Esophagus muscularis mucosa (tissue), 4 donors: ENCODE data around the gene ARL8B. TPM values are rescaled to one million over a fixed set of nuclear protein-coding genes. Genes with fewer than 3 reads are reported as not detected.

ENCODE experiments used
- DNase-seq: peaks from one replicate; pipeline ENCODE4 v3.0.0-alpha.2; 2017; ENCODE audit errors: extremely low spot score
- H3K27ac ChIP-seq, 4 donors: fragments of 200-600 bp; sonication (generic); replicated peaks in 1 of 4; 1 replicate in 3 of 4; 2 replicates in 1 of 4; pipeline ENCODE4 v1.5.1; 2016 to 2019; ENCODE audit warnings: mild to moderate bottlenecking in 1 of 4
- H3K27me3 ChIP-seq, 4 donors: fragments of 200-600 bp; sonication (generic); one replicate each; pipeline versions ENCODE4 v1.5.1 to v1.6.0; 2016 to 2019
- H3K36me3 ChIP-seq, 4 donors: fragments of 200-600 bp; sonication (generic); one replicate each; pipeline ENCODE4 v1.5.1; 2016 to 2019
- H3K4me1 ChIP-seq, 4 donors: fragments of 200-600 bp; sonication (generic); one replicate each; pipeline ENCODE4 v1.5.1; 2016 to 2019
- H3K4me3 ChIP-seq, 4 donors: fragments of 200-600 bp; sonication (generic); 1 replicate in 2 of 4; 2 replicates in 2 of 4; pipeline ENCODE4 v1.5.1; 2016 to 2019; ENCODE audit warnings: mild to moderate bottlenecking in 4 of 4, moderate library complexity in 1 of 4
- H3K9me3 ChIP-seq, 4 donors: fragments of 200-600 bp; sonication (generic); 1 replicate in 3 of 4; 2 replicates in 1 of 4; pipeline ENCODE4 v1.5.1; 2016 to 2019
- EP300 ChIP-seq: sonication (generic); formaldehyde crosslinking; IDR thresholded peaks from one replicate; pipeline ENCODE4 v1.6.1; 2017; ENCODE audit warnings: antibody characterized with exemption
- POLR2A ChIP-seq: fragments of 450-650 bp; IDR thresholded peaks from one replicate; pipeline ENCODE4 v1.6.1; 2017; ENCODE audit warnings: antibody characterized with exemption, moderate library complexity, mild to moderate bottlenecking, low read depth
- POLR2AphosphoS5 ChIP-seq, 2 donors: sonication (generic); formaldehyde crosslinking; IDR thresholded peaks; one replicate each; pipeline ENCODE4 v1.6.1; 2017; ENCODE audit warnings: antibody characterized with exemption in 2 of 2
- WGBS: methylation state at CpG from one replicate; pipeline ENCODE4 v1.1.5; 2018; 5-methylcytosine and 5-hydroxymethylcytosine counted together
- intact Hi-C: fragments of 100-400 bp; cut with DNase I; formaldehyde crosslinking; loops from one replicate; pipeline ENCODE4 v1.15.1; 2023
- total RNA-seq, 4 donors: library from RNA; depleted of rRNA; stranded (reverse); fragments of >200 nt; gene quantifications; one replicate each; pipeline versions ENCODE4 v1.1.0 to v1.2.1, GENCODE V29; 2016
- TF ChIP-seq, protein P1 (sequence below), 3 experiments: fragments of 200-600 bp in 2 of 3; fragments of 450-650 bp in 1 of 3; sonication (generic) in 2 of 3; IDR thresholded peaks; one replicate each; pipeline ENCODE4 v1.5.1; 2017 to 2019; ENCODE audit warnings: antibody characterized with exemption in 3 of 3, mild to moderate bottlenecking in 2 of 3, moderate library complexity in 1 of 3

ARL8B gene
- total RNA-seq, 4 donors from 2014 or later, result 40.6 to 47.1 (median 43.8) TPM

- no peak for DNase-seq
- Histone ChIP-seq H3K9me3 (no peaks in the 10 kb centered on the region), H3K36me3 (peaks cover 0 to 4% (median 0%) of the 10 kb centered on the region in 4 donors), H3K4me1 (peaks cover 36 to 88% (median 69%) of the 10 kb centered on the region in 4 donors), H3K27me3 (no peaks in the 10 kb centered on the region), H3K4me3 (no peak overlapping the region), H3K27ac (peak overlapping the region in 1 of 4 donors; percentile 23)
- intact Hi-C loops, result no loop called here
- WGBS, result 46% methylated on average over 5 of the region's 5 CpGs
- TF ChIP-seq POLR2AphosphoS5 (IDR thresholded peaks at IDR 0.05) (no peak), EP300 (no peak), POLR2A (no peak)
- TF ChIP-seq, protein P1, sequence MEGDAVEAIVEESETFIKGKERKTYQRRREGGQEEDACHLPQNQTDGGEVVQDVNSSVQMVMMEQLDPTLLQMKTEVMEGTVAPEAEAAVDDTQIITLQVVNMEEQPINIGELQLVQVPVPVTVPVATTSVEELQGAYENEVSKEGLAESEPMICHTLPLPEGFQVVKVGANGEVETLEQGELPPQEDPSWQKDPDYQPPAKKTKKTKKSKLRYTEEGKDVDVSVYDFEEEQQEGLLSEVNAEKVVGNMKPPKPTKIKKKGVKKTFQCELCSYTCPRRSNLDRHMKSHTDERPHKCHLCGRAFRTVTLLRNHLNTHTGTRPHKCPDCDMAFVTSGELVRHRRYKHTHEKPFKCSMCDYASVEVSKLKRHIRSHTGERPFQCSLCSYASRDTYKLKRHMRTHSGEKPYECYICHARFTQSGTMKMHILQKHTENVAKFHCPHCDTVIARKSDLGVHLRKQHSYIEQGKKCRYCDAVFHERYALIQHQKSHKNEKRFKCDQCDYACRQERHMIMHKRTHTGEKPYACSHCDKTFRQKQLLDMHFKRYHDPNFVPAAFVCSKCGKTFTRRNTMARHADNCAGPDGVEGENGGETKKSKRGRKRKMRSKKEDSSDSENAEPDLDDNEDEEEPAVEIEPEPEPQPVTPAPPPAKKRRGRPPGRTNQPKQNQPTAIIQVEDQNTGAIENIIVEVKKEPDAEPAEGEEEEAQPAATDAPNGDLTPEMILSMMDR (IDR thresholded peaks at IDR 0.05), result no peak
Observed at GRCh38 chr3:5138214-5138981, 16.3 kb downstream of the ARL8B start.

- Histone ChIP-seq H3K4me3 (no peak overlapping the region), H3K36me3 (peaks cover 0 to 4% (median 0%) of the 10 kb centered on the region in 4 donors), H3K27ac (no peak overlapping the region), H3K4me1 (peaks cover 28 to 85% (median 55%) of the 10 kb centered on the region in 4 donors), H3K27me3 (no peaks in the 10 kb centered on the region), H3K9me3 (peaks cover 0 to 6% (median 0%) of the 10 kb centered on the region in 4 donors)
- TF ChIP-seq, protein P1 (IDR thresholded peaks at IDR 0.05), result no peak
- no peak for TF ChIP-seq POLR2A
- no peak for TF ChIP-seq POLR2AphosphoS5 (IDR thresholded peaks at IDR 0.05)
- TF ChIP-seq EP300, result no peak
- 88% methylated on average over 4 of the region's 4 CpGs for WGBS
- intact Hi-C loops, result no loop called here
- DNase-seq, result no peak
Observed at GRCh38 chr3:5140230-5140621, 18.1 kb downstream of the ARL8B start.

GRCh38 chr3:5140839-5141238, 18.7 kb downstream of the ARL8B start:
- Histone ChIP-seq H3K27me3 (no peaks in the 10 kb centered on the region), H3K36me3 (peaks cover 0 to 4% (median 0%) of the 10 kb centered on the region in 4 donors), H3K9me3 (peaks cover 0 to 6% (median 0%) of the 10 kb centered on the region in 4 donors), H3K4me1 (peaks cover 28 to 84% (median 53%) of the 10 kb centered on the region in 4 donors), H3K27ac (no peak overlapping the region), H3K4me3 (no peak overlapping the region)
- 96% methylated on average over 6 of the region's 6 CpGs for WGBS
- TF ChIP-seq, protein P1 (IDR thresholded peaks at IDR 0.05), result no peak
- TF ChIP-seq POLR2A (no peak), POLR2AphosphoS5 (IDR thresholded peaks at IDR 0.05) (no peak), EP300 (no peak)
- DNase-seq, result no peak
- intact Hi-C loops, result no loop called here

DNA sequence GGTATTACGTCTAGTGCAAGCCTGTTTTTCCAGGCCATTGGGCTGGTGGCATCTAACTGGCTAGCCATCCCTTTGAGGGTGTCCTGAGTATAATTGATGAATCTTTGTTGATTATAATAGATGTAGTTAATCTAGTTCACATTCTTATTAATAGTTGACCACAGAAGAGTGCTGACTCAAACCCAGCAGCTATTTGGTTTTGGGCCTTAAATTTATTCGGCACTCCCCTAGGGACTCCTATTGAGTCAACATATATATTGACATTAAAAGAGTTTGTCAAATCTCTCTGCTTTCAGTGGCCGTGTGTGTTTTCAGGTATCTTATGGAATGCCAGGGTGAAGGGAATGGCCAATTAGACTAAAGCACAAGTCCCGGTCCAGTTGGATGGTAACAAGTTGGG, 19.7 kb downstream of the ARL8B start:
- intact Hi-C loops, result no loop called here

More for the DNA sequence above, 19.7 kb downstream of the ARL8B start:
- no peak for DNase-seq
- Histone ChIP-seq H3K36me3 (peaks cover 0 to 4% (median 0%) of the 10 kb centered on the region in 4 donors), H3K4me1 (peaks cover 28 to 79% (median 49%) of the 10 kb centered on the region in 4 donors), H3K27ac (no peak overlapping the region), H3K9me3 (peaks cover 0 to 6% (median 0%) of the 10 kb centered on the region in 4 donors), H3K27me3 (no peaks in the 10 kb centered on the region), H3K4me3 (no peak overlapping the region)
- WGBS, result 94% methylated on average over 4 of the region's 4 CpGs
- TF ChIP-seq POLR2A (no peak), EP300 (no peak), POLR2AphosphoS5 (IDR thresholded peaks at IDR 0.05) (no peak)
- TF ChIP-seq, protein P1 (IDR thresholded peaks at IDR 0.05), result no peak
